HepG2 (cell line): ENCODE results near the gene TMEM44. TPM values are rescaled to one million over a fixed set of nuclear protein-coding genes. Genes with fewer than 3 reads are reported as not detected.

Experiments used
- ATAC-seq: fragments of 200-7000 bp; cut with Tn5 transposase; 3 replicates; pipeline ENCODE4 v1.9.1; 2020; ENCODE audit warnings: mild to moderate bottlenecking, moderate library complexity
- BruUV-seq: library from RNA; stranded (reverse); fragments of 400-500 nt; replicated peaks from 2 replicates; lab custom pipeline; 2021; lab: Mats Ljungman, UMichigan
- CTCF ChIA-PET: fragments of 300-600 bp; formaldehyde crosslinking; extraction: SDS; loops from one replicate; lab custom pipeline; 2021; ENCODE audit warnings: low total read pairs, inconsistent platforms, low intra/inter-chr PET ratio; lab: Yijun Ruan, JAX
- POLR2A ChIA-PET: fragments of 350-600 bp; sonication (Branson Sonifier 250); formaldehyde crosslinking; loops from one replicate; lab custom pipeline; 2020; ENCODE audit warnings: antibody characterized with exemption, inconsistent platforms; lab: Yijun Ruan, JAX
- DNase-seq: peaks from one replicate; pipeline ENCODE4 v3.0.0-alpha.2; 2015; ENCODE audit warnings: low spot score
- FAIRE-seq: peaks from 3 replicates; lab custom pipeline; 2011; peaks lifted over from hg19 to GRCh38; lab: Jason Lieb, UNC
- H2AFZ ChIP-seq: one replicate; pipeline ENCODE4 v1.6.1; 2011; ENCODE audit warnings: low read length, inconsistent platforms
- H3K27ac ChIP-seq: fragments of 300-600 bp; 3 replicates; pipeline ENCODE4 v1.8.0; 2011; ENCODE audit warnings: mixed run types, mild to moderate bottlenecking, mixed read lengths, low read length, inconsistent platforms; ENCODE audit not compliant: insufficient read depth; ENCODE audit errors: extremely low read length
- H3K27me3 ChIP-seq, 2 experiments: fragments of 200-600 bp in 1 of 2; 2 replicates in 1 of 2; 3 replicates in 1 of 2; pipeline versions ENCODE4 v1.6.0 to v1.8.0; 2011; ENCODE audit warnings: low read length in 2 of 2, mild to moderate bottlenecking in 2 of 2, moderate library complexity in 2 of 2, inconsistent platforms in 1 of 2; ENCODE audit not compliant: insufficient read depth in 2 of 2, control insufficient read depth in 1 of 2
- H3K36me3 ChIP-seq, 2 experiments: fragments of 200-600 bp in 1 of 2; replicated peaks in 1 of 2; 2 replicates in 1 of 2; 3 replicates in 1 of 2; pipeline versions ENCODE4 v1.5.1 to v1.8.0; 2011; ENCODE audit warnings: low read length in 2 of 2, inconsistent platforms in 1 of 2; ENCODE audit not compliant: insufficient read depth in 2 of 2, control insufficient read depth in 1 of 2
- H3K4me1 ChIP-seq: 2 replicates; pipeline ENCODE4 v1.5.1; 2012; ENCODE audit warnings: low read length, inconsistent platforms; ENCODE audit not compliant: insufficient read depth
- H3K4me2 ChIP-seq: 2 replicates; pipeline ENCODE4 v1.6.0; 2011; ENCODE audit warnings: low read depth, low read length, inconsistent platforms
- H3K4me3 ChIP-seq, 3 experiments: fragments of 200-600 bp in 1 of 3; sonication (generic), shearing (Covaris generic) in 1 of 3; replicated peaks in 1 of 3; 2 replicates each; pipeline ENCODE4 v1.5.1; 2011 to 2016; ENCODE audit warnings: low read length in 3 of 3, inconsistent platforms in 2 of 3, low read depth in 2 of 3, mild to moderate bottlenecking in 2 of 3, control low read depth in 1 of 3, mixed read lengths in 1 of 3; ENCODE audit not compliant: insufficient read depth in 1 of 3
- H3K79me2 ChIP-seq: one replicate; pipeline ENCODE4 v1.6.1; 2011; ENCODE audit warnings: low read length, inconsistent platforms; ENCODE audit not compliant: insufficient read depth
- H3K9ac ChIP-seq: 2 replicates; pipeline ENCODE4 v1.6.0; 2011; ENCODE audit warnings: mild to moderate bottlenecking, low read depth, low read length, inconsistent platforms; ENCODE audit not compliant: insufficient read depth
- H3K9me3 ChIP-seq: 2 replicates; pipeline ENCODE4 v1.5.1; 2012; ENCODE audit warnings: mild to moderate bottlenecking, low read length
- H4K20me1 ChIP-seq: 2 replicates; pipeline ENCODE4 v1.6.0; 2011; ENCODE audit warnings: inconsistent platforms, mild to moderate bottlenecking, low read length, moderate library complexity; ENCODE audit not compliant: insufficient read depth
- CENPX ChIP-seq: sonication (generic); formaldehyde crosslinking; IDR thresholded peaks from 2 replicates; pipeline ENCODE4 v1.9.0; 2021; ENCODE audit warnings: mild to moderate bottlenecking, missing genetic modification reagents, moderate library complexity
- CSRNP1 ChIP-seq: sonication (generic); formaldehyde crosslinking; IDR thresholded peaks from 2 replicates; pipeline ENCODE4 v1.8.1; 2023; ENCODE audit warnings: mild to moderate bottlenecking, missing genetic modification reagents
- HMGXB3 ChIP-seq: sonication (generic); formaldehyde crosslinking; IDR thresholded peaks from 2 replicates; pipeline ENCODE4 v1.4.0; 2020; ENCODE audit warnings: missing genetic modification reagents, borderline replicate concordance
- NCOR1 ChIP-seq: fragments of 200-600 bp; sonication (generic); IDR thresholded peaks from 2 replicates; pipeline ENCODE4 v1.7.0; 2017; ENCODE audit warnings: antibody characterized with exemption, low read length, borderline replicate concordance
- SMAD1 ChIP-seq: sonication (generic); formaldehyde crosslinking; IDR thresholded peaks from 2 replicates; pipeline ENCODE4 v1.4.0; 2020; ENCODE audit warnings: missing genetic modification reagents, low read depth, mild to moderate bottlenecking, borderline replicate concordance
- WGBS: methylation state at CpG from one replicate; pipeline ENCODE4 v1.1.6; 2017; ENCODE audit warnings: low lambda C conversion rate; 5-methylcytosine and 5-hydroxymethylcytosine counted together
- in situ Hi-C: cut with HindIII; loops from 2 replicates; pipeline ENCODE4 v1.10.0; 2017; ENCODE audit warnings: low pct_unique_long_range_greater_than_20kb; ENCODE audit not compliant: extremely low pct_ligation_motif_present
- intact Hi-C: fragments of 100-400 bp; cut with micrococcal nuclease; formaldehyde crosslinking; loops from one replicate; pipeline ENCODE4 v1.10.0; 2022; ENCODE audit not compliant: unreplicated experiment
- polyA plus RNA-seq, 8 experiments: library from polyadenylated mRNA; depleted of rRNA in 3 of 8; stranded (reverse) in 7 of 8; unstranded in 1 of 8; fragments of >200 nt; fragmentation: Illumina TruSeq in 4 of 8; extraction: Trizol in 4 of 8; gene quantifications; 2 replicates each; pipeline versions ENCODE4 v1.2.1 to v1.2.3, GENCODE V29; 2011 to 2016; ENCODE audit warnings: low read depth in 4 of 8, missing spikeins in 1 of 8, mixed read lengths in 1 of 8; ENCODE audit not compliant: insufficient read depth in 1 of 8
- total RNA-seq, 5 experiments: library from RNA; depleted of rRNA; stranded (reverse); fragments of >200 nt; fragmentation: Illumina TruSeq; extraction: Trizol; gene quantifications; 2 replicates each; pipeline ENCODE4 v1.2.3, GENCODE V29; 2016; ENCODE audit warnings: low read depth in 1 of 5

TMEM44 gene
- total and polyA plus RNA-seq, 2 of the 13 experiments (the other 11 are each of a cell fraction or from before 2014, with no cell fraction given) = 7.3 to 13.8 TPM

- TF ChIP-seq NCOR1 (no peak), CENPX (CRISPR knock-in tag) (no peak), SMAD1 (CRISPR knock-in tag) (no peak)
Measured at GRCh38 chr3:194586836-194587235, 46.4 kb downstream of the TMEM44 start (continued).

- no peaks in the 10 kb centered on the region; a peak in 1 of 5 replicates for H3K27me3 ChIP-seq
- ChIA-PET CTCF (no interaction called here), POLR2A (interaction anchor here (1.0 to 2.7 kb wide), 3 partner anchors 40 to 115 kb away, joined by 3 to 13 read pairs (median 4); no protein-coding TSS in a partner anchor)
- BruUV-seq = no TSS peak
- no peaks in the 10 kb centered on the region for H3K9me3 ChIP-seq
- ATAC-seq (peak; percentile 16), DNase-seq (no peak), FAIRE-seq (no peak)
- peak; percentile 92 for TF ChIP-seq HMGXB3 (CRISPR knock-in tag)
- TF ChIP-seq CSRNP1 = no peak
- no peak overlapping the region for H2AFZ ChIP-seq
- H3K4me1 ChIP-seq = peaks cover 29% of the 10 kb centered on the region
- intact Hi-C loops = no loop called here
- in situ Hi-C loops = no loop called here
- WGBS = 72% methylated on average over 5 of the region's 5 CpGs
- peaks cover 11% of the 10 kb centered on the region for H3K79me2 ChIP-seq
- no peak overlapping the region for H3K9ac ChIP-seq
- H3K36me3 ChIP-seq = 0 out of 5 replicates have a peak, but pooled peaks cover 0 to 5% of the 10 kb centered on the region in 2 experiments
- no peak overlapping the region for H3K4me3 ChIP-seq
- no peak overlapping the region for H3K27ac ChIP-seq
- H4K20me1 ChIP-seq = no peaks in the 10 kb centered on the region
- H3K4me2 ChIP-seq = 0 out of 2 replicates have a peak overlapping the region, but pooled peaks have one; percentile 2
Measured at GRCh38 chr3:194585880-194586281, 47.3 kb downstream of the TMEM44 start.
